CD4-positive, alpha-beta T cell (primary cell): Measurements from ENCODE around the gene SKAP1. TPM values are rescaled to one million over a fixed set of nuclear protein-coding genes. Genes with fewer than 3 reads are reported as not detected.

ENCODE experiments used
- ATAC-seq: fragments of 200-7000 bp; cut with Tn5 transposase; one replicate; pipeline ENCODE4 v1.10.0; 2022; ENCODE audit warnings: mild to moderate bottlenecking; ENCODE audit not compliant: poor library complexity
- CTCF ChIA-PET: fragments of 350-600 bp; sonication (Branson Sonifier 250); formaldehyde crosslinking; loops from one replicate; lab custom pipeline; 2021; ENCODE audit warnings: antibody characterized with exemption, inconsistent platforms; lab: Charles Lee
- POLR2A ChIA-PET: fragments of 350-600 bp; sonication (Branson Sonifier 250); formaldehyde crosslinking; loops from one replicate; lab custom pipeline; 2021; ENCODE audit warnings: antibody characterized with exemption, inconsistent platforms; lab: Charles Lee
- DNase-seq, 14 experiments: peaks; one replicate each; pipeline ENCODE4 v3.0.0-alpha.2; 2013 to 2020; ENCODE audit warnings: mixed read lengths in 2 of 14
- H3K27ac ChIP-seq, 2 donors: one replicate each; pipeline versions ENCODE4 v1.5.1 to v1.7.0; 2013; ENCODE audit warnings: low read length in 2 of 2, low read depth in 1 of 2, mild to moderate bottlenecking in 1 of 2
- H3K27me3 ChIP-seq, 2 experiments: 1 replicate in 1 of 2; 2 replicates in 1 of 2; pipeline versions ENCODE4 v1.6.1 to v1.7.0; 2013; ENCODE audit warnings: low read length in 2 of 2, control low read depth in 1 of 2, mild to moderate bottlenecking in 1 of 2, moderate library complexity in 1 of 2; ENCODE audit not compliant: insufficient read depth in 2 of 2, control insufficient read depth in 1 of 2
- H3K36me3 ChIP-seq: one replicate; pipeline ENCODE4 v1.6.1; 2013; ENCODE audit warnings: low read length, control low read depth; ENCODE audit not compliant: insufficient read depth
- H3K4me1 ChIP-seq: one replicate; pipeline ENCODE4 v1.6.1; 2013; ENCODE audit warnings: low read length, control low read depth; ENCODE audit not compliant: insufficient read depth
- H3K4me3 ChIP-seq: one replicate; pipeline ENCODE4 v1.5.1; 2013; ENCODE audit warnings: mild to moderate bottlenecking, low read length, moderate library complexity
- H3K9me3 ChIP-seq, 2 experiments: 1 replicate in 1 of 2; 2 replicates in 1 of 2; pipeline versions ENCODE4 v1.6.1 to v1.7.0; 2013; ENCODE audit warnings: low read length in 2 of 2, mild to moderate bottlenecking in 2 of 2, control low read depth in 1 of 2, moderate library complexity in 1 of 2; ENCODE audit not compliant: control insufficient read depth in 1 of 2, insufficient read depth in 1 of 2
- H3K27ac Mint-ChIP-seq: one replicate; pipeline ENCODE4 v1.8.0; 2020; ENCODE audit warnings: mixed read lengths
- H3K27me3 Mint-ChIP-seq: one replicate; pipeline ENCODE4 v1.8.0; 2021; ENCODE audit warnings: mixed read lengths
- H3K36me3 Mint-ChIP-seq: one replicate; pipeline ENCODE4 v1.8.0; 2021; ENCODE audit warnings: low read depth, mixed read lengths
- H3K4me1 Mint-ChIP-seq: one replicate; pipeline ENCODE4 v1.8.0; 2021; ENCODE audit warnings: low read depth, mixed read lengths
- H3K4me3 Mint-ChIP-seq: one replicate; pipeline ENCODE4 v1.8.0; 2020; ENCODE audit warnings: mild to moderate bottlenecking, mixed read lengths
- H3K9me3 Mint-ChIP-seq: one replicate; pipeline ENCODE4 v1.8.0; 2020; ENCODE audit warnings: mixed read lengths
- intact Hi-C, 2 experiments: fragments of 100-400 bp; cut with DNase I in 1 of 2; cut with micrococcal nuclease in 1 of 2; formaldehyde crosslinking; loops; one replicate each; pipeline versions ENCODE4 v1.15.1 to v1.9.0; 2023 to 2025; cut with DNase I, micrococcal nuclease
- total RNA-seq, 174 experiments: library from RNA in 2 of 174; stranded (reverse) in 2 of 174; gene quantifications; one replicate each; pipeline ENCODE4 v1.2.3 and lab custom pipeline; 2021 to 2026
- TF ChIP-seq, protein P1 (sequence below): fragments of 200-600 bp; IDR thresholded peaks from one replicate; pipeline ENCODE4 v1.8.0; 2022; ENCODE audit warnings: antibody characterized with exemption, mild to moderate bottlenecking

Gene SKAP1
- total RNA-seq, 2 experiments from 2014 or later: 92.0 to 95.1 TPM

DNA sequence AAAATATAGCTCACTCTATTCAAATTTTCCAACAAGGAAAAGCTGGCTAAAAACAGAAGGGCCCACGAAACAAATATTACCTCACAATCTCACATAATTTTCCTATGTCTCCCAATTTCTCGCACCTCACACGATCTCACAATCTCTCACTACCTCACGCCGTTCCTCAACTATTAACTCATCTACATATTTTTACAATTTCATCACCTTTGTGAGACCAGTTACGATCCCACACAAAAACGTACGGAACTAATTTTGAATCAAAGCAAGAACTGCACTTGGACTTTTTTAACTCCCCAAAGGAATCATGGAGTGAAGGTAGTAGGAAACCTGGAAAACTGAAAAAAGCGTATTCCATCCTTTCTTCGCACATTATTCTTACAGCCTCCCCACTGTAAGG, 329.9 kb downstream of the SKAP1 start:
- DNase-seq (no peak), ATAC-seq (no peak)
- TF ChIP-seq, protein P1, sequence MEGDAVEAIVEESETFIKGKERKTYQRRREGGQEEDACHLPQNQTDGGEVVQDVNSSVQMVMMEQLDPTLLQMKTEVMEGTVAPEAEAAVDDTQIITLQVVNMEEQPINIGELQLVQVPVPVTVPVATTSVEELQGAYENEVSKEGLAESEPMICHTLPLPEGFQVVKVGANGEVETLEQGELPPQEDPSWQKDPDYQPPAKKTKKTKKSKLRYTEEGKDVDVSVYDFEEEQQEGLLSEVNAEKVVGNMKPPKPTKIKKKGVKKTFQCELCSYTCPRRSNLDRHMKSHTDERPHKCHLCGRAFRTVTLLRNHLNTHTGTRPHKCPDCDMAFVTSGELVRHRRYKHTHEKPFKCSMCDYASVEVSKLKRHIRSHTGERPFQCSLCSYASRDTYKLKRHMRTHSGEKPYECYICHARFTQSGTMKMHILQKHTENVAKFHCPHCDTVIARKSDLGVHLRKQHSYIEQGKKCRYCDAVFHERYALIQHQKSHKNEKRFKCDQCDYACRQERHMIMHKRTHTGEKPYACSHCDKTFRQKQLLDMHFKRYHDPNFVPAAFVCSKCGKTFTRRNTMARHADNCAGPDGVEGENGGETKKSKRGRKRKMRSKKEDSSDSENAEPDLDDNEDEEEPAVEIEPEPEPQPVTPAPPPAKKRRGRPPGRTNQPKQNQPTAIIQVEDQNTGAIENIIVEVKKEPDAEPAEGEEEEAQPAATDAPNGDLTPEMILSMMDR: no peak
- POLR2A ChIA-PET: interaction anchor here (3.8 kb wide), 1 partner anchor 12 kb away, joined by 21 read pairs; no protein-coding TSS in a partner anchor
- Histone ChIP-seq H3K27me3 (no peaks in the 10 kb centered on the region), H3K4me1 (peaks cover 21% of the 10 kb centered on the region), H3K27ac (no peak overlapping the region), H3K36me3 (peaks cover 3% of the 10 kb centered on the region), H3K4me3 (peak overlapping the region; percentile 89), H3K9me3 (no peaks in the 10 kb centered on the region)
- peaks cover 5% of the 10 kb centered on the region for H3K36me3 Mint-ChIP-seq
- H3K4me1 Mint-ChIP-seq: peaks cover 48% of the 10 kb centered on the region
- peak overlapping the region; percentile 92 for H3K4me3 Mint-ChIP-seq
- peak overlapping the region; percentile 74 for H3K27ac Mint-ChIP-seq
- H3K9me3 Mint-ChIP-seq: no peaks in the 10 kb centered on the region
- H3K27me3 Mint-ChIP-seq: no peaks in the 10 kb centered on the region
- CTCF ChIA-PET: interaction anchor here (0.6 kb wide), 1 partner anchor 11 kb away, joined by 3 read pairs; no protein-coding TSS in a partner anchor
- intact Hi-C loops: loop anchor here in 1 of 2 experiments (10.0 kb wide), 1 partner anchor 265 kb away; the partner anchor contains the start of genes LRRC46 and MRPL10

DNA sequence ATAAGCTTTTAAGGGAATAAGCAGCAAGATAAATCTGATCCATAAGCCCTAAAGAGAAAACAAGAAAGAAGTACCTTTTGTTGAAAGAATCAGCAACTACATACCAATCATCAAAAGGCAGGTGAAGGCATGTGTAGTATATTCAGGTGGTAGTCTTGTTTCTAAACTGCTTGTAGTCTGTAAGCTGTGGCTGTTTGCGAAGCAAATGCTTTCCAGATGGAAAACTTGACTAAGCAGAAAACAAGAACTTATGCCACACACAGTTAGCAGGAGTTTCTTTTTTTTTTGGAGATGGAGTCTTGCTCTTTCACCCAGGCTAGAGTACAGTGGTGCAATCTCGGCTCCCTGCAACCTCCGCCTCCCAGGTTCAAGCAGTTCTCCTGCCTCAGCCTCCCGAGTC, 334.4 kb downstream of the SKAP1 start:
- Mint-ChIP-seq H3K27me3 (no peaks in the 10 kb centered on the region), H3K9me3 (no peaks in the 10 kb centered on the region), H3K27ac (no peak overlapping the region), H3K4me3 (no peak overlapping the region), H3K36me3 (peaks cover 7% of the 10 kb centered on the region), H3K4me1 (peaks cover 15% of the 10 kb centered on the region)
- H3K4me1 ChIP-seq: peaks cover 5% of the 10 kb centered on the region
- CTCF ChIA-PET: no interaction called here
- POLR2A ChIA-PET: no interaction called here
- TF ChIP-seq, protein P1: no peak
- no peak overlapping the region for H3K4me3 ChIP-seq
- H3K9me3 ChIP-seq: no peaks in the 10 kb centered on the region
- no peak overlapping the region for H3K27ac ChIP-seq
- peaks cover 13% of the 10 kb centered on the region for H3K36me3 ChIP-seq
- intact Hi-C loops: no loop called here
- no peaks in the 10 kb centered on the region for H3K27me3 ChIP-seq
- ATAC-seq (no peak), DNase-seq (no peak)

DNA sequence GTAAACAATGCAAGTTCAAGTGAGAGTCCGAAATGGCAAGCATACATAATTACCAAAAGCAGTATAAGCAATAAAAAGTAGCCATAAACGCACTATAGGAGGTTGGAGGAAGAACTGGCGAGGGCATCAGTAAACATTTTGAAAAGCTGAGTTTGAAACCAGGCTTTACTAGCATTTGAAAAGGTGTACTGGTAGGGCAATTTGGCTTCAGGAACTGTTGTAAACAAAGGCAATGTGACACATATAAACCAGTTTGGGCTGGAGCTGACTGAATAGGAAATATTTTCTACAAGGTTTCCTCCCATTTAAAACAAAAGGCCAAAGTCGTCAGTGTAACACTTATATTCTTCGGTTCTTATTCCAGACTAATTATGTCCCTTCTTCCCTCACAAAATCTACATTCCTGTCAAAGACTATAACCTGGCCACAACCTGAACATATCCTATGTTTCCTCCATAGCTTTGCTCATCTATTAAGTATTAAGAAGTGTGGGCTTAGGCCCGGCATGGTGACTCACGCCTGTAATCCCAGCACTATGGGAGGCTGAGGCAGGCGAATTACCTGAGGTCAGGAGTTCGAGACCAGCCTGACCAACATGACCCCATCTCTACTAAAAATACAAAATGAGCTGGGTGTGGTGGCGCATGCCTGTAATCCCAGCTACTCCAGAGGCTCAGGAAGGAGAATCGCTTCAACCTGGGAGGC, 336.5 kb downstream of the SKAP1 start:
- no peak for DNase-seq
- no peak overlapping the region for H3K27ac Mint-ChIP-seq
- intact Hi-C loops: no loop called here
- H3K4me1 Mint-ChIP-seq: peaks cover 7% of the 10 kb centered on the region
- H3K4me3 ChIP-seq: no peak overlapping the region
- POLR2A ChIA-PET: no interaction called here
- H3K27me3 Mint-ChIP-seq: no peaks in the 10 kb centered on the region
- no peaks in the 10 kb centered on the region for H3K9me3 Mint-ChIP-seq
- CTCF ChIA-PET: interaction anchor here (1.7 kb wide), 1 partner anchor 15 kb away, joined by 4 read pairs; no protein-coding TSS in a partner anchor
- H3K27me3 ChIP-seq: no peaks in the 10 kb centered on the region
- peaks cover 7% of the 10 kb centered on the region for H3K36me3 Mint-ChIP-seq
- no peak overlapping the region for H3K27ac ChIP-seq
- TF ChIP-seq, protein P1: no peak
- no peak overlapping the region for H3K4me3 Mint-ChIP-seq
- no peak for ATAC-seq
- peaks cover 13% of the 10 kb centered on the region for H3K36me3 ChIP-seq
- H3K9me3 ChIP-seq: no peaks in the 10 kb centered on the region
- H3K4me1 ChIP-seq: no peaks in the 10 kb centered on the region
